Measurements from ENCODE around the gene QRFP. TPM values are rescaled to one million over a fixed set of nuclear protein-coding genes. Genes with fewer than 3 reads are reported as not detected.

Gene QRFP
- total and polyA plus RNA-seq, 2 of the 8 experiments (the other 6 are each of a cell fraction or from before 2014, with no cell fraction given): not detected

GRCh38 chr9:130903194-130904069, 6.8 kb upstream of the QRFP start (continued):
- TF ChIP-seq CHD7 (IDR thresholded peaks at IDR 0.05; ENCODE audit: insufficient replicate concordance, low read length) (no peak), CTBP2 (IDR thresholded peaks at IDR 0.05; ENCODE audit: borderline replicate concordance, insufficient read depth, insufficient read length, low read length) (no peak), NANOG (IDR thresholded peaks at IDR 0.05; ENCODE audit: insufficient read depth, low read depth, low read length, poor library complexity, severe bottlenecking) (no peak), BRCA1 (IDR thresholded peaks at IDR 0.05; ENCODE audit: low read depth, low read length) (no peak), GTF2F1 (IDR thresholded peaks at IDR 0.05; ENCODE audit: borderline replicate concordance, low read depth, low read length) (no peak), RXRA (IDR thresholded peaks at IDR 0.05; ENCODE audit: insufficient read depth, low read depth, low read length) (no peak), EP300 (IDR thresholded peaks at IDR 0.05; ENCODE audit: borderline replicate concordance in 1 of 2, low read depth in 2 of 2, low read length in 2 of 2) (no peak)

Data from H1 (cell line).